ENCODE results near the gene MET. TPM values are rescaled to one million over a fixed set of nuclear protein-coding genes. Genes with fewer than 3 reads are reported as not detected.

MET gene
- total RNA-seq, 1 experiment from 2014 or later = 200 TPM

GRCh38 chr7:116754186-116754585 lies 82.2 kb downstream of the MET start:
- H3K36me3 ChIP-seq (ENCODE audit: control insufficient read depth in 1 of 2, insufficient read depth in 2 of 2, low read length in 2 of 2) = peaks cover 38 to 55% of the 10 kb centered on the region in 2 experiments
- no peak overlapping the region for H3K27ac ChIP-seq (ENCODE audit: low read depth, low read length)
- H2AFZ ChIP-seq (ENCODE audit: low read depth, low read length, poor library complexity, severe bottlenecking) = no peak overlapping the region
- H3K9me2 ChIP-seq (ENCODE audit: insufficient read depth) = no peaks in the 10 kb centered on the region
- DNase-seq (ENCODE audit: low read depth, low spot score) = no peak
- intact Hi-C loops (cut with micrococcal nuclease) = no loop called here
- H4K20me1 ChIP-seq (ENCODE audit: insufficient read depth) = no peaks in the 10 kb centered on the region
- no peaks in the 10 kb centered on the region for H3K4me1 ChIP-seq (ENCODE audit: control insufficient read depth in 1 of 2, insufficient read depth in 2 of 2, low read length in 2 of 2)
- no peaks in the 10 kb centered on the region for H3K9me3 ChIP-seq (ENCODE audit: control insufficient read depth in 1 of 2, insufficient read depth in 1 of 2, low read depth in 1 of 2, low read length in 2 of 2)
- ChIA-PET POLR2A (no interaction called here), RAD21 (ENCODE audit: low non-redundant PET in 1 of 2, low total read pairs in 2 of 2, uncharacterized antibody in 2 of 2, unreplicated experiment in 2 of 2) (no interaction called here), CTCF (no interaction called here)
- TF ChIP-seq EGR1 (IDR thresholded peaks at IDR 0.05; ENCODE audit: low read depth) (no peak), ELF1 (IDR thresholded peaks at IDR 0.05; ENCODE audit: borderline replicate concordance, low read depth) (no peak), POLR2A (IDR thresholded peaks at IDR 0.05; ENCODE audit: borderline replicate concordance, extremely low read depth, insufficient read depth, insufficient read length) (no peak), EZH2phosphoT487 (IDR thresholded peaks at IDR 0.05; ENCODE audit: borderline replicate concordance) (no peak), FOSL1 (IDR thresholded peaks at IDR 0.05; ENCODE audit: low read depth) (no peak), ZNF274 (IDR thresholded peaks at IDR 0.05; ENCODE audit: low read depth, low read length) (no peak), CBX3 (IDR thresholded peaks at IDR 0.05; ENCODE audit: low read depth) (no peak), EZH2 (IDR thresholded peaks at IDR 0.05) (no peak), POLR2AphosphoS5 (IDR thresholded peaks at IDR 0.05; ENCODE audit: low read depth, low read length) (no peak), CTCF (IDR thresholded peaks at IDR 0.05 in 2 of 3, conservative IDR thresholded peaks at IDR 0.05 in 1 of 3; ENCODE audit: borderline replicate concordance in 1 of 3, insufficient read depth in 1 of 3, low read depth in 2 of 3, low read length in 2 of 3) (no peak), TCF7L2 (IDR thresholded peaks at IDR 0.05; ENCODE audit: borderline replicate concordance, extremely low read depth, insufficient read depth, insufficient read length) (no peak), RAD21 (IDR thresholded peaks at IDR 0.05; ENCODE audit: low read depth) (no peak), ZBTB33 (IDR thresholded peaks at IDR 0.05; ENCODE audit: extremely low read depth, insufficient replicate concordance, low read length) (no peak), ZFX (IDR thresholded peaks at IDR 0.05) (no peak), JUND (IDR thresholded peaks at IDR 0.05) (no peak), MAX (IDR thresholded peaks at IDR 0.05) (no peak), YY1 (IDR thresholded peaks at IDR 0.05; ENCODE audit: extremely low read depth, insufficient replicate concordance, low read depth, low read length) (no peak), CEBPB (IDR thresholded peaks at IDR 0.05; ENCODE audit: low read depth) (no peak), ATF3 (IDR thresholded peaks at IDR 0.05) (no peak), SRF (IDR thresholded peaks at IDR 0.05; ENCODE audit: low read depth) (no peak)
- H3K4me3 ChIP-seq (replicated peaks in 1 of 2; ENCODE audit: low read depth in 1 of 2, low read length in 2 of 2) = no peak overlapping the region
- no peak overlapping the region for H3K9ac ChIP-seq (ENCODE audit: low read length)
- BruUV-seq (replicated peaks) = no TSS peak
- H3K79me2 ChIP-seq (ENCODE audit: insufficient read depth, low read length) = peaks cover 58% of the 10 kb centered on the region
- H3K4me2 ChIP-seq (ENCODE audit: low read length) = no peak overlapping the region
- no peaks in the 10 kb centered on the region for H3K27me3 ChIP-seq (ENCODE audit: insufficient read depth, low read length)
- ATAC-seq = no peak

All from HCT116 (cell line).